Left hindlimb (tissue), 1 donor: ENCODE data around the gene C3.
"Not testable (repeated sequence)": the region's sequence is repeated elsewhere in the genome, so short reads cannot be mapped to it uniquely, and the experiment has no call there.

Experiments
- DNase-seq: peaks from one replicate; pipeline ENCODE4 v3.0.0-alpha.2; 2018

Gene C3

DNA sequence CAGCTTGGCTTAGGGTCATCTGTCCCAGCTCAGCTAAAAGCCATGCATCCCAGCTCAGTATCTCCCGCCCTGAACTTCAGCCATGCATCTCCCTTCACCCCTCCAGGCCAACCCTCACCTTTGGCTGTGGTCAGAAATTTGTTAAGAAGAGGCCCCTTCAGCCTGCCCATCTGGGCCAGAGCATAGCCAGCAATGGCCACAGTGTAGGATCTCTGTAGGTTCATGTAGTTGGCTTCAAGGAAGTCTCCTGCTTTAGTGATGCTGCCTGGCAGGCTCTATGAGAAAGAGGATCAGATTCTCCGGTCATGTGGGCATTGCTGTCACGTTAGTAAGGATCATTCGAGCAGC, 33.8 kb downstream of the C3 start:
- no peak for DNase-seq

DNA sequence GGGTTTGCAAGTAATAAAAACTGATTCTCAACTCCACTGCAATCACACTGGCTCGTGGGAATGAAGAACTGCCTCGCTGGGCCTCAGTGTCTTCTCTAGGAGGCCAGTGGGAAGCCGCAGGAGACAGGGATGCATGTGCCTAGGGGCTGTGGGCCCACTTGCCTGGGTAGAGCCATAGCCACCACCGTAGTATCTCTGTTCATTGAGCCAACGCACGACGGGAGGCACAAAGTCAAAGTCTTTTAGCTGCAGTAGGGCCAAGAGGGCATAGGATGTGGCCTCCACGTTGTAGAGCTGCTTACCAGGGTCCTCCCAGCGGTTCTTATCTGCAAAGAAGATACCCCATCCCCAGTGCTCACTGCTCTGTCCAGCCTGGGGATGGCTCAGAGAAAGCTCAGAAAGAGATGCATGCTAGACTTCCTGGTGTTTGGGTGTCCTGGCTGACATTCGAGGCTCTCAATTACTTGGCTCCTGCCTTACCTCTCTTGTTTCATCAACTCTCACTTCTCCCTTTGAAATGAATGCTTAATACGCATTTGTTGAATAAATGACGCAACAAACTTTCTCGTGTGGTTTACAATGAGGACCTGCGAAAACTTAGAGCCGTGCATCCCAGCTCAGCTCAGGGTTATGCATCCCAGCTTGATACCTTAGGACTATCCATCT, 34.4 kb downstream of the C3 start:
- no peak for DNase-seq

DNA sequence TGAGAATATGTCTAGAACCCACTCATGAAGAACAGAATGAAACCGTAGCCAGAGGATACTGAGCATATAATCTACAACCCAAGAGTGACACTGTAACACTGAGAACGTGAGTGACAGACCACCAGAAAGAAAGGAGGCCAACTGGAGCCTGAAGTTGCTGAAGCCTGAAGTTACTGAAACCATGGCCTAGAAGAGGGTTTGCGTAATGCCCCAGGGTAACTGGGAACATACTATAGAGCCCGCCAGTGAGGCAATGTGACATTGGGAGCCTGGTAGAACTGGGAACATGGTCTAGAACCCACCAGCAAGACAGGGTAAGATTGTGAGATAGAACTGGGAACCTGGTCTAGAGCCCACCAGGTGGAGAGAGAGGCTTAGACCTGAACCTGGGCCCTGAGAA, 35.0 kb downstream of the C3 start:
- no peak for DNase-seq

DNA sequence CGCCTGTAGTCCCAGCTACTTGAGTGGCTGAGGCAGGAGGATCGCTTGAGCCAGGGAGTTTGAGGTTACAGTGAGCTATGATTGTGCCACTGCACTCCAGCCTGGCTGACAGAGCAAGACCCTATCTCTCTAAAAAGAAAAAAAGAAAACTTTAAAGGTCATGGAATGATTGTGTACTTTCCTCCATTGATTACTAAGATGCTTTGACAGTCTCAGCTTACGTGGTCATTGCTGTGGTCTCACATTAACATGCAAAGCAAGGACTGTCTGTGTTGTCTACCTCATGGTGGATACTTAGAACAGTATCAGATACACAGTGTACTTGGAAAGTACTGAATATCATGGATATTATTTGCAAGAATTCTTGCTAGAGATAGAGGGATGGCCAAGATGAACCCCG, 36.5 kb downstream of the C3 start:
- no peak for DNase-seq

DNA sequence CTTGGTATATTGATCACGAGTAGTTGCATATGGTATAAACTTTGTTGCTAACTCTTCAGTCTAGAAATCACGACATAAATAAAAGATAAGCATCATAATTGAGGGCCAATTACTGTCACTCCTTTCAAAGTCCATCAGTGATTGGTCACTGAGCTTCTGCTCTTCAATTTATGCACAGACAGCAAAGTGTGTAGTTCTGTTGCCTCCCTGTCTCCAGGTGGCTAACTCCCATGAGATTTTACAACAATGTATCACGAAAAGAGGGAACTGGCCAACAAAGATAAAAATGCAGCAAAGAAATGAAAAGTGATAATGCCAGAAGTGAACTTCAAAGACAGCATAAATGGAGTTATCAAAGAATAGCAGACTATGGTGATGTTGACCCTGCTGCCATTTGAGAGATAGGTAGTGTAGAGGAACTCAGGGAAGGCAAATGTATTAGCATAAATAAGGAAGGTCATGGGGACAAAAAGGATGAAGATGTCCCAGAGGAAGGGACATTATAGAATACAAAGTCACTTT, 37.8 kb downstream of the C3 start:
- no peak for DNase-seq

DNA sequence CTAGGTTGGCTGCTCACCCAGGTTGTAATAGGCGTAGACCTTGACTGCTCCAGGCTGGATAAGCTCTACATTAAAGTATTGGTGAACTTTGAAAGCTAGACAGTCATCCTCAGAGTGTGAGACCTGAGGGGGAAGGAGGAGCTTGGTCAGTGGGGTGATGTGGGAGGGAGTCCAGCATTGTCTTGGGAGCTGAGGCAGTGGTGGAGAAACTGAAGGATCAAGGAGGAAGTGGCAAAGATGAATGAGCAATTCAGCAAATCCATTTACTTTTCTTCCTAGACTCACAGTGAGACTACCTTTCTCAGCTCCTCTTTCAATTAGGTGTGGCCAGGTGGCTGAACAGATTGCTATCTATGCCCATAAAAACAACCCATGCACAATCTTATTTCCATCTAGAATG, 40.3 kb downstream of the C3 start:
- no peak for DNase-seq

DNA sequence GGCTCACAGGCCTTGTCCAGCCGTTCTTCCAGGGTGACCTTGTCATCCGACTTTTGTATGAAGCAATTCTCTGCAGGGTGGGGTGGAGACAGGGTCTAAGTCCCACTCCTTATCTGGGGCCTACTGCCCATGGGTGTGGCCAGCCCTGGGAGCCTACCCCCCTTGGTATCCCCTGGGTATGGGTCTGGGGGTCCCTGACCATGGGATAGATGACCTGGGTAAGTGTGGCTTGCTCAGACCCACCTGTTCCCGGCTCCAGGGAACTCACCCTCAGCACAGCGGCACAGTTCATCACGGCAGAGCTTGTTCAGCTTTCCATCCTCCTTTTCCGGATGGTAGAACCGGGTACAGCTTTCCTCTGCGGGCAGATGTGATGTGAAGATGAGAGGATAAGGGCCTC, 41.3 kb downstream of the C3 start:
- no peak for DNase-seq

DNA sequence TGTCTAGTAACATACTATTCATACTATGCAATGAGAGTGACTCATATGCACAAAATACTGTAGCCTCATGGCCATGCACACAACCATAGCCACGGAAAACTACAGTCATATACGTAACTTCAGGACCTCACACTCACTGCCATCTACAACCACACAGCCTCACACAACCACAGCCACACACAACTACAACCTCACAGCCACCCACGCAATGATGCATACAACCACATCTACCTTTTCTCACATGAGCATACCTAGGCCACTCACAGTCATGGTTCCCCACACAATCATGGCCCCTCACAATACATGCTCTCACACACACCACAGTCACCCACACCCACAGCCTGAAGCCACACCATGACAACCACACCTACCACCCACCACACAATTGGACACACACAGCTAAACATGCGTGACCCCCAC, 41.8 kb downstream of the C3 start:
- DNase-seq: no peak

DNA sequence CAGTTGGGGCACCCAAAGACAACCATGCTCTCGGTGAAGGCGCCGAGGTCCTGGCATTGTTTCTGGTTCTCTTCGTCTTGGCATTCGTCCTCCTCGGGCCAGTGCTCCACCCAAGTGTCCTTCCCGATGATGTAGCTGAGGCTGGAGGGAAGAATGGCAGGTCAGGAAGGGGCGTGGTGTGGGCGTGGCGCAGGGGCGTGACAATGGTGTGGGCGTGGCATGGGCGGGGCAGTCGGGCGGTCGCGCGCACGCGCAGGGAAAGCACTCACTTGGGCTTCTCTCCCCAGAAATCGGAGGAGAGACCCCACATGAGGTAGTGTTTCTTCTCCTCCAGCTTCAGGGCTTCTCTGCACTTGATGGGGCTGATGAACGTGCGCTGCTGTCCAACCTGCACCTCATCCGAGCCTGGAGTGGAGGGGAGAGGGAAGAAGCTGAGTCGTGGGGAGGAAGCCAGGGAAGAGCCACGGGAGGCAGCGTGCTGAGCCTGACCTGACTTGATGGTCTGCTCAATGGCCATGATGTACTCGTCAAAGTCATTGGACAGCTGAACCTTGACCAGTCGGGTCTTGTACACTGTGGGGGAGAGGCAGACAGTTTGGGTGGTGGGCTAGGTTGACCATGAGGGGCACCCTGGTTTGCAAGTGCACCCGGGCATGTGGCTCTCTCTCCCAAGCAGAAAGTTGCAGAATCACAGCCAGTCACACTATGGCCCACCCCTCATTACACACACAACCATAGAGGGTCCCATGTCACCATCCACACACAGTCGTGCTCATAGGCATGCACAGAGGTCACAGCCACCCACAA, 42.4 kb downstream of the C3 start:
- no peak for DNase-seq

DNA sequence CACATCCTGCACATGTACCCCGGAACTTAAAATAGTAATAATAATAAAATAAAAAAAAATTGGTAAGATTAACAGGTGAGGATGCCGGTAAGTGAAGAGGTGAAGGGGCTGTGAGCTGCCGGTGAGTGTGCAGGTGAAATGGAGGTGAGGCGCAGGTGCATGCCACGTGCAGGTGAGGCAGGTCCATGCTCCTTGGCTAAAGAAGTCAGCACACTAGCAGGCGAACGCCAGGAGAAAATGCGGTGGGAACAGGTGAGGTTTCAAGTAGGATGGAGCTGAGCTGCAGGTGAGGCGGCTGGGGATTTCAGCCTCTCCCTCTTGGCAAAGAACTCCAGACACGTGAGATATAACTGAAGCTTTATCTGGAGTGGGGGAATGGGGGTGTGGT, 43.0 kb downstream of the C3 start:
- no peak for DNase-seq

DNA sequence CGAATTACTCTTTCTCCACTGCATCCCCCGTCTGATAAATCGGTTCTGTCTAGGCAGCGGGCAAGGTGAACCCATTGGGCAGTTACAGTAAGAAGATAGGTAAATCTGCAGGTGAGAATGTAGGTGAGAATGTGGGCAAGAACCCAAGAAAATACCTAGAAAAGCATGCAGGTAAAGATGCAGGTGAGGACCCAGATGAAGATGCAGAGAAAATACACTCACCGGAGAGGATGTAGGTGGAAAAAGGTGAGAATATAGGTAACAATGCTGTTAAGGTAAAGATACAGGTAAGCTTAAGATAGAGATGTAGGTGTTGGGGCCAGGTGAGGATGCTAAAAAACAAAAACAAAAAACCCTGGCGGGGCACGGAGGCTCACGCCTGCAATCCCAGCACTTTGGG, 44.2 kb downstream of the C3 start:
- no peak for DNase-seq

DNA sequence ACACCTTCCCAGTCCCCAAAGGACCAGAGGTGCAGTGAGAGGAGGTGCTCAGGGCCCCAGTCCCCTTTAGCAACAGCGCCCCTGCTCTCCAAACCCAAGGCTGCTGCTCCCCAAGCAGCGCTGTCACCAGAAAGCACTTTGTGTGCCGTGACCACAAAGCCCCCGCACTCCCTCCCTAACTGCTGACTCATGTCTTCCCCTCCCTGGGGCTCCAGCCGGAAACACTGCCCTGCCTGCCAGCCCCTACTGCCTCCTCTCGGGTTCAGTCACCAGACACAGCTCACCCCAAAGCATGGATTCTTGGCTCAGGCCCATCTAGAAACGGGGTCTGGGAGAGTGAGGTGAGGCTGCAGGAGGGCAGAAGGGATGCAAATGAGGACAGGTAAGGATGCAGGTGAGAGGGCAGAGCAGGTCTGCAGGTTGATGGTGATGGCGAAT, 45.6 kb downstream of the C3 start:
- peak; percentile 70 for DNase-seq

DNA sequence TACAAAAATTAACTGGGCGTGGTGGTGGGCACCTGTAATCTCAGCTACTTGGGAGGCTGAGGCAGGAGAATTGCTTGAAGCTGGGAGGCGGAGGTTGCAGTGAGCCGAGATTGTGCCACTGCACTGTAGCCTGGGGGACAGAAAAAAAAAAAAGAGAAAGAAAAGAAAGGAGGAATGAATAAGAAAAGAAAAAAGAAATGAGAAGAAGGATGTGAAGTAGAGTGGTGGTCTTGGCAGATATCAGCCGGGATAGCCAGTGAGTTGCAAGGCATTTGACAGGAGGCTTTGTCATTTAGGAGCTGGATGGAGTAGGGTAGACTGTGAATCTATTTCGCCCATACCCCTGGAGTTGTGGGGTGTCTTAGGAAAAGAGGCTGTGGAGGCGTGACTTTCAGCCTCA, 46.0 kb downstream of the C3 start:
- not testable (repeated sequence) for DNase-seq

DNA sequence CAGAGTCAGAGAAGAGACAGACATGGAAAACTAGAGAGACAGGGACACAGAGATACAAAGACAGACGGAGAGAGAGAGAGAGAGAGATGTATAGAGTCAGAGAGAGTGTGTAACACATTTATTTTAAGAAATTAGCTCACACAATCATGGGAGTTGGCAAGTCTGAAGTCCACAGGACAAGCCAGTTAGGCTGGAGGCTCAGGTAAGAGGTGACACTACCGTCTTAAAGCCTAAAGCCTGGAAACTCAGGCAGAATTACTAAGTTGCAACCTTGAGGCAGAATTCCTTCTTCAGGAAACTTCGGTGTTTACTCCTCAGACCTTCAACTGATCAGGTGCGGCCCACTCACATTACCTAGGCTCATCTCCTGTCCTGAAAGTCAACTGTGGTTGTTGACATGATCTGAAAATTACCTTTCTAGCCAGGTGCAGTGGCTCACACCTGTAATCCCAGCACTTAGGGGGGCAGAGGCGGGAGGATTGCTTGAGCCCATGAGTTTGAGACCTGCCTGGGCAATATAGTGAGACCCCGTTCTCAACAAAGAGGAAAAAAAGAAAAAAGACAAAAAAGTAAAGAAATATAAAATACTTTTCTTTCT, 47.7 kb downstream of the C3 start:
- no peak for DNase-seq

DNA sequence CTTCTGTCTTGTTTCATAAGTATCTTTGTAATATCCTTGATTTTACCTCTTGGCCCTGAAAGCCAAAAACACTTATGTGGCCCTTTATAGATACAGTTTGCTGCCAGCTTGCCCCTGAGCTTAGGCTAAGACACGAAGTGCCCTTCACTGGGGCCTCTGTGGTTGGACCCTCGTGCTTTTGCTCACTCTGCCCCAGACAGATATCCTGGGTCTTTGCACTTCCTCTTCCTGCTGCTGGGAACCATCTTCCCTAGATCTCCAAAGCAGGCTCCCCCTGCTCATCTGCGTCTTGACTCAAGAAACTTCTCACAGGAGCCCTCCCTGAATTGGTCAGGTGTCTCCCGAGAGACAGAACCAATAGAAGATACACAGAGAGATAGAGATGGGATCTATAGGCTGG, 48.5 kb downstream of the C3 start:
- DNase-seq: no peak

DNA sequence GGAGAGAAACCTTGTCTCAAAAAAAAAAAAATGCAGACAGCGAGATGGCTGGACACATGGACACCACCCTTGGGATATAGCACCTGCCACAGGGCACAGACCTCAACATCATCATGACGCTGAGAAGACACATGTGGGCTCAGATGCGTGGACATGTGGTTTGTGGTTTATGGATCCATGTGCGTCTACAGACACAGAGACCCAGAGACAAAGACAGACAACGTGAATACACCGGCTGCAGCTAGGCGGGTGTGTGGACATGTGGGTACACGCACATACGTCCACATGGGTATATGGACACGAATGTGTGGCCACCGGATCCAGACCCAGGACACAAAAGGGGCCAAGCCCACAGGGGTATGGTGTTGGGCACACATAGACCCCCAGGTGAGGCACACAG, 51.8 kb downstream of the C3 start:
- DNase-seq: no peak

DNA sequence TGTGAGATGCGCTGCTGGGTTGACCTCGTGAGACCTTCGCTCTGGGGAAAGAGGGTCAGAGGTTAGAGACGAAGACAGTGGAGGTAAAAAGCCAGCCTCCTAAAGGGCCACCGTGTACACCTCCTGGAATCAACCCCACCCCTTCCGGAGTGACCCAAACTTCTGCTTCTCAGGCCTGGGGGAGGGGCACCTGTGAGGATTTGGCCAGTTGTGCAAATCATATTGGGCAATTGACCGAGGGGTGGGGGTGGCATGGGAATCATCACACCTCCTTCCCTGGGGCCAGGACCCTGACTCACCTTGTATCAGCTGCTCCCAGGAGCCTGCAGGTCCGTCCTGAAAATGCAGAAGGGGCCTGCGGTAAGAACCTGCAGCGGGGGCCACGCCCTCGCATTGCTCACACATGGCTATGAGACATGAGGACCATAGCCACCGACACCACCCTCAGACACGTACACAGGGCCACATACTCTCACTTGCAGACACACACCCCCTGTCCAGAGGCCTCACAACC, 53.3 kb downstream of the C3 start:
- DNase-seq: no peak

DNA sequence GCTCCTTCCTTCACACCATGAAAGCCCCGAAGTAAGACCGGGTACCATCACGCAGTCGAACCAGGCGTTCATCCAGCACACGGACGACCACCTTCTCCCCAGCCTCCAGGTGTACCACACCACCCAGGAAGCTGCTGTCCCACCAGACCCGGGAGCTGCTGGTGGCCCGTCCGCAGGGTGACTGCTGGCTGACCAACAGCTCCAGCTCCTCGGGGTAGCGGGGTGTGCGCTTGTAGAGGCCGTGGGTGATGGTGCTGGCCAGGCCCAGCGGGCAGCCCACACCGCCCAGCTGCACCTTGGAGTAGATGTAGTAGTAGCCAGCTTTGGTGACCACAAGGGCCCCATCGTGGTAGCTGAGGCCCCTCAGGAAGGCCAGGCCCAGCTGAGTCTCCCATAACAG, 55.5 kb downstream of the C3 start:
- no peak for DNase-seq

DNA sequence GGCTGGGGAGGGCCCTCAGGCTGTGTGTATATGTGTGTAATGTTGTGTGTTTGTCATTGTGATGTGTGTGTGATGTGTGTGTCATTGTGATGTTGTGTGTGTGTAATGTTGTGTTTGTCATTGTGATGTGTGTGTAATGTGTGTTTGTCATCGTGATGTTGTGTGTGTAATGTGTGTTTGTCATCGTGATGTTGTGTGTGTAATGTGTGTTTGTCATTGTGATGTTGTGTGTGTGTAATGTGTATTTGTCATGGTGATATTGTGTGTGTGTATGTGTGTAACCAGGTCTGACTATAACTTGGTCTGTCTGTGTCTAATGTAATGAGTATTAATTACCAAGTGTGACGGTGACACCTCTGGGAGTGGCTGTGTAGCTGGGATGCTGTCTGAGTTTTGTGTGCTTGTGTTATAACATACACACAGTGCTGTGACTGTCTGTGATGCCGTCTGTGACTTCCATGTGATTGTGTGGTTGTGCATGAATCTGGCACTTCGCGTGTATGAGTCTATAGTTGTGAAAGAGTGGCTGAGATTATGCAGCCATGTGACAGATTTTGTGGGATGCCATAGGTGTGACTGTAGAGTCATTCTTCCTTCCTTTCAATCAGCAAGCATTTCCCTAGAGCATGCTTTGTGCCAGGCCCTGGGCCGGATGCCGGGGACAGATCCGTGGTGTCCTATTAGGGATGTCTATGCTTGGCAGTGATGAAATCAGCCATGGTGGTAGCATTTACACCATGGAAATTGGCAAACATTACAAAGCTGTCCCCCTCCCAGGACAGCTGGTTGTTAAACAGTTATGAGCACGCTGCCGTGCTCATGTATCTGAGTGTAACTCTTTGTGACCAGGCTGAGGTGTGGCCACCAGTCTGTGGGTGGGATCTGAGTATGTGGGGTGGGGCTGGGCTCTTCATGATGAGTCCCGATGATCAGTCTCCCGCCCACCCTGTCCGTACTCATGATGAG, 56.9 kb downstream of the C3 start:
- no peak for DNase-seq

DNA sequence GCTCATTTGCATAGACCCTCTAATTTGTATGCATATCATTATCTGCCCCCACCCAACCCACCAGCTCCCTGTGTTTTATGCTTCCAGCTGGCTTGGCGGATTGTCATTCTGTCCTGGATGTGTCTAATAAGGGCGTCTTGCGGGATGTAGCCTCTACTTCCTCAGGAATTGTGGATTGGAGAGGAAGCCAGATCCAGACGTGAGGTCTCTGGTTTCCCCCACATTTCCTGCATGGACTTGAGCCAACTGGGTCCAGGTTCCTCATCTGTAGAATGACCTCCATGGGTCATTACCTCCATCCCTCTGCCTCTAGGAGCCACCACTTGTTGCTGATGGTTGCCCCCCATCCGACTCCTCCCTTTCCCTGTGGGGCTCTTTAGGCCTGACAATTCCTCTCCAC, 57.7 kb downstream of the C3 start:
- DNase-seq: no peak

DNA sequence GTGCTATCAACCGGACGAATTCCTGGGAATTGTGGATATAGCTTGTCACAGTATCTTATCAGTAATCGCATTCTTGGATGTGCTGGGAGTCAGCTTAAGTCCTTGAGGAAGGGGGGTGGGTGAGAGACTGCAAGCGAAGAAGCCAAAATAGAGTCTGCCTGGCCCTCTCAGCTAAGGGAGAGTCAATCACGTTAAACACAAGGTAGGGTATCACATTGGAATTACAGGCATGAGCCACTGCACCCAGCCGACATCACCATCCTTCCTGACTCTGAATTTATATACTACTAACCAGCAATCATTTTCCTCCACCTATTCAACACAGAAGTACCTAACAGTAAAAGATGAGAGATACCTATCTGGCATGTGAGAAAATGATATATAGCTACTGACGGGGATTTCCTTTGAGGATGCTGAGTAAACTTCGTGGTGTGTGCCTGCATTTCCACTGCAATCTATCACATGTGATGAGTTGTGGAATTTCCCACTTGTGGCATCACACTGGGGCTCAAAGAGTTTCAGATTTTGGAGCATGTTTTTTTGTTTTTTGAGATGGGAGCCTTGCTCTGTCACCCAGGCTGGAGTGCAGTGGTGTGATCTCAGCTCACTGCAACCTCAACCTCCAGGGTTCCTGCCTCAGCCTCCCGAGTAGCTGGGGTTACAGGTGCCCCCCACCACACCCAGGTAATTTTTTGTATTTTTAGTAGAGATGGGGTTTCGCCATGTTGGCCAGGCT, 58.8 kb downstream of the C3 start:
- not testable (repeated sequence) for DNase-seq

DNA sequence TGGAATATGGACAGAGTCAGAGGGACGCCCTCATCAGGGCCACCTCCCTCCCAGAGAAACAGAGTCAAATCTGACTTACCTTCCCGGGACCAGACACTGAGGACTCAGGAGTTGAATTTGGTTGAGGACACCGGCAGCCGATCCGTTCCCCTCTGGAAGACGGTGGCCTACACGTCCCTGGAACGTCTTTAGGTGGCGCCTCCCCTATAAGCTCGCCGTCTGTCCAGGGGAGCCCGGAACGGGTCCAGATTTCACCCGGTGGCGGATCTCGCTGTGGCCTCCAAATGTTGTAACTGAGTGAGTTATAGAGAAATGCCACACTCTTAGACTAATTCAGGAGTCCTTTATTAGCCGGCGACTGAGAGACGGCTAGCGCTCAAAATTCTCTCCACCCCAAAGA, 59.5 kb downstream of the C3 start:
- DNase-seq: no peak
